Smooth muscle cell (in vitro differentiated cells): ENCODE results near the gene TUBGCP2. TPM values are rescaled to one million over a fixed set of nuclear protein-coding genes. Genes with fewer than 3 reads are reported as not detected.
A peak's percentile ranks its signal among the peaks of the same experiment; 100 is the strongest.
"Not testable (repeated sequence)": the region's sequence is repeated elsewhere in the genome, so short reads cannot be mapped to it uniquely, and the experiment has no call there.

Source experiments
- DNase-seq: peaks from one replicate; lab custom pipeline; 2025; ENCODE audit not compliant: unreplicated experiment; lab: John Stamatoyannopoulos, UW
- H2AFZ ChIP-seq: fragments of 200-600 bp; sonication (generic); 2 replicates; pipeline ENCODE4 v1.6.0; 2016; ENCODE audit warnings: antibody characterized with exemption, low read depth, mild to moderate bottlenecking
- H3F3A ChIP-seq: fragments of 200-600 bp; sonication (generic); 2 replicates; pipeline ENCODE4 v1.6.0; 2017; ENCODE audit warnings: antibody characterized with exemption, low read depth
- H3K27ac ChIP-seq: fragments of 200-600 bp; sonication (generic); 2 replicates; pipeline ENCODE4 v1.5.1; 2016; ENCODE audit warnings: low read depth, mild to moderate bottlenecking
- H3K27me3 ChIP-seq: fragments of 200-600 bp; sonication (generic); 2 replicates; pipeline ENCODE4 v1.6.1; 2016; ENCODE audit warnings: low read depth, mild to moderate bottlenecking
- H3K36me3 ChIP-seq: fragments of 200-600 bp; sonication (generic); 2 replicates; pipeline ENCODE4 v1.5.1; 2016; ENCODE audit warnings: low read depth
- H3K4me1 ChIP-seq: fragments of 200-600 bp; sonication (generic); 2 replicates; pipeline ENCODE4 v1.5.1; 2016; ENCODE audit warnings: low read depth
- H3K4me2 ChIP-seq: fragments of 200-600 bp; sonication (generic); 2 replicates; pipeline ENCODE4 v1.6.0; 2016; ENCODE audit warnings: mild to moderate bottlenecking
- H3K4me3 ChIP-seq: fragments of 200-600 bp; sonication (generic); 2 replicates; pipeline ENCODE4 v1.5.1; 2016; ENCODE audit warnings: mild to moderate bottlenecking
- H3K79me2 ChIP-seq: fragments of 200-600 bp; sonication (generic); 2 replicates; pipeline ENCODE4 v1.6.0; 2016; ENCODE audit warnings: low read depth, mild to moderate bottlenecking
- H3K9ac ChIP-seq: fragments of 200-600 bp; sonication (generic); 2 replicates; pipeline ENCODE4 v1.6.0; 2016; ENCODE audit warnings: low read depth
- H3K9me3 ChIP-seq: fragments of 200-600 bp; sonication (generic); replicated peaks from 2 replicates; pipeline ENCODE4 v1.5.1; 2016; ENCODE audit warnings: low read depth
- H4K20me1 ChIP-seq: fragments of 200-600 bp; sonication (generic); 2 replicates; pipeline ENCODE4 v1.6.0; 2016; ENCODE audit warnings: low read depth
- CTCF ChIP-seq: fragments of 200-600 bp; sonication (generic); IDR thresholded peaks from 2 replicates; pipeline ENCODE4 v1.5.1; 2017; ENCODE audit warnings: borderline replicate concordance, mild to moderate bottlenecking, antibody characterized with exemption; ENCODE audit not compliant: insufficient read depth, poor library complexity, severe bottlenecking
- WGBS: methylation state at CpG from one replicate; pipeline ENCODE4 v1.1.7; 2016; ENCODE audit warnings: low lambda C conversion rate; 5-methylcytosine and 5-hydroxymethylcytosine counted together
- polyA plus RNA-seq: library from polyadenylated mRNA; unstranded; fragments of >200 nt; fragmentation: Nextera tagmentation; extraction: Ambion mirVana; gene quantifications from 2 replicates; pipeline ENCODE4 v1.2.1, GENCODE V29; 2016
- total RNA-seq: library from RNA; depleted of rRNA; stranded (reverse); fragments of >200 nt; gene quantifications from 2 replicates; pipeline ENCODE4 v1.2.3, GENCODE V29; 2014

The TUBGCP2 gene
- total and polyA plus RNA-seq, 2 experiments from 2014 or later: 39.5 to 40.5 TPM

- not testable (repeated sequence) for H3K4me3 ChIP-seq, H3K9me3 ChIP-seq, H3K27me3 ChIP-seq, H3K36me3 ChIP-seq, H3K4me1 ChIP-seq, H3K4me2 ChIP-seq, H3F3A ChIP-seq, H3K9ac ChIP-seq, H3K79me2 ChIP-seq, H4K20me1 ChIP-seq, DNase-seq, H2AFZ ChIP-seq, H3K27ac ChIP-seq
- WGBS: 90% methylated on average over 6 of the region's 6 CpGs
These were observed 12.3 kb upstream of the TUBGCP2 start for GRCh38 chr10:133320852-133321422.

- DNase-seq: peak; percentile 33
- Histone ChIP-seq H3K79me2 (no peaks in the 10 kb centered on the region), H3K9me3 (no peaks in the 10 kb centered on the region), H3F3A (no peaks in the 10 kb centered on the region), H3K27me3 (no peaks in the 10 kb centered on the region), H2AFZ (peak overlapping the region; percentile 59), H4K20me1 (no peaks in the 10 kb centered on the region), H3K9ac (no peak overlapping the region), H3K4me1 (no peaks in the 10 kb centered on the region), H3K4me3 (peak overlapping the region; percentile 39), H3K4me2 (peak overlapping the region; percentile 82), H3K27ac (no peak overlapping the region), H3K36me3 (no peaks in the 10 kb centered on the region)
- 3% methylated on average over 43 of the region's 51 CpGs for WGBS
- peak; percentile 83 for TF ChIP-seq CTCF
These were observed 9.9 kb upstream of the TUBGCP2 start for GRCh38 chr10:133318494-133319127.

- no peaks in the 10 kb centered on the region for H3K79me2 ChIP-seq
- no peak overlapping the region for H3K4me2 ChIP-seq
- H3K4me3 ChIP-seq: no peak overlapping the region
- DNase-seq: no peak
- WGBS: 84% methylated on average over 7 of the region's 7 CpGs
- no peaks in the 10 kb centered on the region for H3K4me1 ChIP-seq
- no peaks in the 10 kb centered on the region for H3F3A ChIP-seq
- H3K9me3 ChIP-seq: no peaks in the 10 kb centered on the region
- H3K36me3 ChIP-seq: no peaks in the 10 kb centered on the region
- H4K20me1 ChIP-seq: no peaks in the 10 kb centered on the region
- H3K27me3 ChIP-seq: no peaks in the 10 kb centered on the region
- no peak overlapping the region for H3K9ac ChIP-seq
- no peak for TF ChIP-seq CTCF
- H2AFZ ChIP-seq: no peak overlapping the region
- H3K27ac ChIP-seq: no peak overlapping the region
These were observed 8.1 kb upstream of the TUBGCP2 start for GRCh38 chr10:133316732-133317131.

GRCh38 chr10:133316266-133316665 is 7.6 kb upstream of the TUBGCP2 start:
- WGBS: 95% methylated on average over 9 of the region's 9 CpGs
- Histone ChIP-seq H3K4me2 (no peak overlapping the region), H3K4me3 (no peak overlapping the region), H3K79me2 (no peaks in the 10 kb centered on the region), H3K9me3 (no peaks in the 10 kb centered on the region), H3K9ac (no peak overlapping the region), H3K27me3 (no peaks in the 10 kb centered on the region), H3K4me1 (no peaks in the 10 kb centered on the region), H3K27ac (no peak overlapping the region), H3K36me3 (no peaks in the 10 kb centered on the region), H3F3A (no peaks in the 10 kb centered on the region), H2AFZ (no peak overlapping the region), H4K20me1 (no peaks in the 10 kb centered on the region)
- DNase-seq: no peak
- no peak for TF ChIP-seq CTCF
